ENCODE data around the gene NECAB2.

NECAB2 gene

GRCh38 chr16:83967838-83968305, at the start of gene NECAB2:
Gene NECAB2 (plus strand): TSS chr16:83968244. CDS start chr16:83968649, 405 bp downstream.
- DNase-seq (ENCODE audit: low read depth, low spot score): no peak

- DNase-seq (ENCODE audit: low read depth, low spot score): no peak
These were observed 47.1 kb upstream of the NECAB2 start for GRCh38 chr16:83920894-83921491.

- no peak for DNase-seq (ENCODE audit: low read depth, low spot score)
These were observed 44.3 kb upstream of the NECAB2 start for GRCh38 chr16:83923581-83924365.

GRCh38 chr16:83924686-83925085, 43.4 kb upstream of the NECAB2 start:
- no peak for DNase-seq (ENCODE audit: low read depth, low spot score)

GRCh38 chr16:83925095-83925905, 42.7 kb upstream of the NECAB2 start:
- DNase-seq (ENCODE audit: low read depth, low spot score): no peak

GRCh38 chr16:83925957-83926725, 41.9 kb upstream of the NECAB2 start:
- no peak for DNase-seq (ENCODE audit: low read depth, low spot score)

GRCh38 chr16:83926726-83927397, 41.2 kb upstream of the NECAB2 start:
- DNase-seq (ENCODE audit: low read depth, low spot score): peak; percentile 61

GRCh38 chr16:83928341-83929055, 39.5 kb upstream of the NECAB2 start:
- no peak for DNase-seq (ENCODE audit: low read depth, low spot score)

GRCh38 chr16:83929811-83930555, 38.1 kb upstream of the NECAB2 start:
- no peak for DNase-seq (ENCODE audit: low read depth, low spot score)

- DNase-seq (ENCODE audit: low read depth, low spot score): no peak
These were observed 37.1 kb upstream of the NECAB2 start for GRCh38 chr16:83930730-83931500.

- no peak for DNase-seq (ENCODE audit: low read depth, low spot score)
These were observed 36.5 kb upstream of the NECAB2 start for GRCh38 chr16:83931556-83931955.

- DNase-seq (ENCODE audit: low read depth, low spot score): no peak
These were observed 35.7 kb upstream of the NECAB2 start for GRCh38 chr16:83932304-83932703.

- DNase-seq (ENCODE audit: low read depth, low spot score): no peak
These were observed 34.9 kb upstream of the NECAB2 start for GRCh38 chr16:83932955-83933673.

GRCh38 chr16:83933885-83934683, 34.0 kb upstream of the NECAB2 start:
- no peak for DNase-seq (ENCODE audit: low read depth, low spot score)

- no peak for DNase-seq (ENCODE audit: low read depth, low spot score)
These were observed 33.4 kb upstream of the NECAB2 start for GRCh38 chr16:83934684-83934977.

- no peak for DNase-seq (ENCODE audit: low read depth, low spot score)
These were observed 32.8 kb upstream of the NECAB2 start for GRCh38 chr16:83935005-83935857.

- DNase-seq (ENCODE audit: low read depth, low spot score): no peak
These were observed 32.2 kb upstream of the NECAB2 start for GRCh38 chr16:83935858-83936255.

Data from iPS DF 19.7 (cell line).